ENCODE results near the gene ATRN. TPM values are rescaled to one million over a fixed set of nuclear protein-coding genes. Genes with fewer than 3 reads are reported as not detected.
A peak's percentile ranks its signal among the peaks of the same experiment; 100 is the strongest.
"Not testable (repeated sequence)": the region's sequence is repeated elsewhere in the genome, so short reads cannot be mapped to it uniquely, and the experiment has no call there.

The ATRN gene
- total and polyA plus RNA-seq, 4 experiments from 2014 or later: 4.0 to 12.5 (median 10.1) TPM

DNA sequence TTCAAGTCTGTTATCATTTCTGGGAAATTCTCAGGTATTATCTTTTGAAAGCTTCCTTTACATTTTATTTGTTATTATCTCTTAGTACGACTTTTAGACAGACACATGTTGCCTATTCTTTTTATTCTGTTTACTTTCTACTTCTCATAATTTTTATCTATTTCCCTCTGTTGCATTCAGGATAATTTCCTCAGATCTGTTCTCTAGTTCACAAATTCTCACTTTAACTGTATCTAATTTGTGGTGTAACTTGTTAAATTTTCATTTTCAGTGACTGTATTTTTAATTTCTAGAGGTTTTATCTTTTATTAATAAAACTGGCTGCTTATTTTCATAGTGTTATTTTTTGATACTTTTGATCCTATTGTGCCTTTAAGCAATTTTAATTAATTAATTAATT is 16.0 kb downstream of the ATRN start:
- H3K27me3 Mint-ChIP-seq: no peaks in the 10 kb centered on the region
- no peak overlapping the region for H3K27ac ChIP-seq (ENCODE audit: low read depth, low read length)
- H3K36me3 ChIP-seq (ENCODE audit: insufficient read depth, low read length): no peaks in the 10 kb centered on the region
- peaks cover 5 to 14% (median 10%) of the 10 kb centered on the region in 4 donors for H3K4me1 Mint-ChIP-seq
- intact Hi-C loops (cut with micrococcal nuclease): no loop called here
- POLR2A ChIA-PET (ENCODE audit: partially characterized antibody): no interaction called here
- H3K36me3 Mint-ChIP-seq: peaks cover 15 to 16% of the 10 kb centered on the region in 2 donors
- peaks cover 0 to 18% (median 11%) of the 10 kb centered on the region in 8 donors for H3K9me3 Mint-ChIP-seq
- no peak for DNase-seq
- no peaks in the 10 kb centered on the region for H3K9me3 ChIP-seq (ENCODE audit: control insufficient read depth in 1 of 2, low read length in 2 of 2)
- CTCF ChIA-PET (ENCODE audit: partially characterized antibody): no interaction called here
- H3K4me3 ChIP-seq (ENCODE audit: low read length in 2 of 2): no peak overlapping the region
- H3K4me1 ChIP-seq (ENCODE audit: insufficient read depth, low read length): no peaks in the 10 kb centered on the region
- H3K27ac Mint-ChIP-seq: no peak overlapping the region
- H3K4me3 Mint-ChIP-seq: no peak overlapping the region
- no peaks in the 10 kb centered on the region for H3K27me3 ChIP-seq (ENCODE audit: insufficient read depth, low read length)

DNA sequence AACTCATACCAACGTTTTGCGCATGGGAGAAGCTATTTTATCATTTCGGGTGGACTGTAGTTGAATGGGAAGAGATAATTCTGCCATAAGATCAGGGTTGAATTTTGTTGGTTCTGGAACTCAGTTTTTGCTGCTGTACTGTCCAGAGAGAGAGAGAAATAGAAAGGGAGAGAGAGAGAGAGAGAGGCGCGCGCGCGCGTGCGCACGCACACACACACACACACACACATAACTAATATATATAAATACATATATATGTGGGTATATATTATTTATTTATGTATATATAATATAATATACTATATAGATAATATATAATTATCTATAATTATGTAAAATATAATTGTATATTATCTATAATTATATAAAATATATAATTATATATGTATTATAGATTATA is 21.9 kb downstream of the ATRN start:
- ChIA-PET POLR2A (ENCODE audit: partially characterized antibody) (no interaction called here), CTCF (ENCODE audit: partially characterized antibody) (no interaction called here)
- H3K9me3 ChIP-seq (ENCODE audit: control insufficient read depth in 1 of 2, low read length in 2 of 2): no peaks in the 10 kb centered on the region
- Mint-ChIP-seq H3K4me1 (peaks cover 8 to 14% (median 10%) of the 10 kb centered on the region in 4 donors), H3K27me3 (no peaks in the 10 kb centered on the region), H3K4me3 (no peak overlapping the region), H3K27ac (no peak overlapping the region), H3K9me3 (peaks cover 0 to 5% (median under 1%) of the 10 kb centered on the region in 8 donors), H3K36me3 (peaks cover 9 to 17% of the 10 kb centered on the region in 2 donors)
- no peaks in the 10 kb centered on the region for H3K36me3 ChIP-seq (ENCODE audit: insufficient read depth, low read length)
- DNase-seq: no peak
- no peak overlapping the region for H3K27ac ChIP-seq (ENCODE audit: low read depth, low read length)
- no peak overlapping the region for H3K4me3 ChIP-seq (ENCODE audit: low read length in 2 of 2)
- intact Hi-C loops (cut with micrococcal nuclease): no loop called here
- H3K27me3 ChIP-seq (ENCODE audit: insufficient read depth, low read length): no peaks in the 10 kb centered on the region
- H3K4me1 ChIP-seq (ENCODE audit: insufficient read depth, low read length): no peaks in the 10 kb centered on the region

- DNase-seq: no peak
- H3K36me3 ChIP-seq (ENCODE audit: insufficient read depth, low read length): no peaks in the 10 kb centered on the region
- no peaks in the 10 kb centered on the region for H3K9me3 ChIP-seq (ENCODE audit: control insufficient read depth in 1 of 2, low read length in 2 of 2)
- intact Hi-C loops (cut with micrococcal nuclease): no loop called here
- ChIA-PET POLR2A (ENCODE audit: partially characterized antibody) (no interaction called here), CTCF (ENCODE audit: partially characterized antibody) (no interaction called here)
- Mint-ChIP-seq H3K4me3 (peak overlapping the region in 1 of 8 donors; percentile 52), H3K4me1 (peaks cover 6 to 10% (median 9%) of the 10 kb centered on the region in 4 donors), H3K27ac (no peak overlapping the region), H3K9me3 (peaks cover 0 to 4% (median 0%) of the 10 kb centered on the region in 8 donors), H3K36me3 (peaks cover 6 to 10% of the 10 kb centered on the region in 2 donors), H3K27me3 (no peaks in the 10 kb centered on the region)
- no peaks in the 10 kb centered on the region for H3K4me1 ChIP-seq (ENCODE audit: insufficient read depth, low read length)
- no peak overlapping the region for H3K4me3 ChIP-seq (ENCODE audit: low read length in 2 of 2)
- no peaks in the 10 kb centered on the region for H3K27me3 ChIP-seq (ENCODE audit: insufficient read depth, low read length)
- no peak overlapping the region for H3K27ac ChIP-seq (ENCODE audit: low read depth, low read length)
Measured at GRCh38 chr20:3494218-3494617, 23.4 kb downstream of the ATRN start.

DNA sequence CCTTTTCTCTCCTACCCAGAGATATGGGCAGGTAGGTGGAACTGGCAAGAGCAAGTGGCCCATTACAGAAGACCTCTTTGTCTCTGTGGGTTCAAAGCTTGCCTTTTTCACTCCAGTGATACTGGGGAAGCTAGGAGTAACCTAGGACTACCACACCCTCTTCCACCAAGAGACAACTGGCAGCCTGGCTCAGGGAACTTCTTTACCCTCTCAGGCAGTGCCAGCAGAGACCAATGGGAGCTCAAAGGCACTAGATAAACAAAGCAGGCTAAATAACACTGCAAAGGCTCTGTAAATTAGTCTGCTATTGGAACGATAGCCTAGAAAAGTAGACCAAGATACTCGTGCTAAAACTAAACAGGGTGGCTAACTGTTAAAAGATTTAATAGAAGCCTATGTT is 32.1 kb downstream of the ATRN start:
- Histone ChIP-seq H3K9me3 (ENCODE audit: control insufficient read depth in 1 of 2, low read length in 2 of 2) (no peaks in the 10 kb centered on the region), H3K4me3 (ENCODE audit: low read length in 2 of 2) (no peak overlapping the region), H3K36me3 (ENCODE audit: insufficient read depth, low read length) (no peaks in the 10 kb centered on the region), H3K27ac (ENCODE audit: low read depth, low read length) (no peak overlapping the region), H3K27me3 (ENCODE audit: insufficient read depth, low read length) (no peaks in the 10 kb centered on the region), H3K4me1 (ENCODE audit: insufficient read depth, low read length) (no peaks in the 10 kb centered on the region)
- H3K9me3 Mint-ChIP-seq: no peaks in the 10 kb centered on the region
- CTCF ChIA-PET (ENCODE audit: partially characterized antibody): no interaction called here
- intact Hi-C loops (cut with micrococcal nuclease): no loop called here
- peaks cover 0 to 7% of the 10 kb centered on the region in 2 donors for H3K36me3 Mint-ChIP-seq
- DNase-seq: no peak
- no peak overlapping the region for H3K4me3 Mint-ChIP-seq
- POLR2A ChIA-PET (ENCODE audit: partially characterized antibody): no interaction called here
- H3K27ac Mint-ChIP-seq: no peak overlapping the region
- peaks cover 0 to 12% (median 10%) of the 10 kb centered on the region in 4 donors for H3K4me1 Mint-ChIP-seq
- no peaks in the 10 kb centered on the region for H3K27me3 Mint-ChIP-seq

DNA sequence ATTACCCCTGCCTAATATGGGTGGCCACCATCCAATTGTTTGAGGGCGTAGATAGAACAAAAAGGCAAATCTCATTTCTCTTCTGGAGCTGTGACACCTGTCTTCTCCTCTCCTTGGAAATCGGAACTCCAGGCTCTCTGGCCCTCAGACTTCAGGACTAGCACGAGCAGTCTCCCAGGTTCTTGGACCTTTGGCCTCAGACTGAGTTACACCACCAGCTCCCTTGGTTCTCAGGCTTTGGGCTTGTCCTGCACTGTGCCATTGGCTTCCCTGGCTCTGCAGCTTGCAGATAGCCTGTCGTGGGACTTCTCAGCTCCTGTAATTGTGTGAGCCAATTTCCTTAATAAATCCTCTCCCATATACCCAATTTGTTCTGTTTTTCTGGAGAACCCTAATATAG is 34.3 kb downstream of the ATRN start:
- Mint-ChIP-seq H3K27me3 (no peaks in the 10 kb centered on the region), H3K4me3 (no peak overlapping the region), H3K27ac (no peak overlapping the region), H3K9me3 (no peaks in the 10 kb centered on the region), H3K4me1 (peaks cover 0 to 15% (median 14%) of the 10 kb centered on the region in 4 donors), H3K36me3 (peaks cover 0 to 7% of the 10 kb centered on the region in 2 donors)
- CTCF ChIA-PET (ENCODE audit: partially characterized antibody): interaction anchor here (0.6 kb wide), 1 partner anchor 176 kb away, joined by 3 read pairs; no protein-coding TSS in a partner anchor
- DNase-seq: no peak
- no peaks in the 10 kb centered on the region for H3K36me3 ChIP-seq (ENCODE audit: insufficient read depth, low read length)
- no peak overlapping the region for H3K27ac ChIP-seq (ENCODE audit: low read depth, low read length)
- no peaks in the 10 kb centered on the region for H3K9me3 ChIP-seq (ENCODE audit: control insufficient read depth in 1 of 2, low read length in 2 of 2)
- no peak overlapping the region for H3K4me3 ChIP-seq (ENCODE audit: low read length in 2 of 2)
- H3K27me3 ChIP-seq (ENCODE audit: insufficient read depth, low read length): no peaks in the 10 kb centered on the region
- H3K4me1 ChIP-seq (ENCODE audit: insufficient read depth, low read length): no peaks in the 10 kb centered on the region
- POLR2A ChIA-PET (ENCODE audit: partially characterized antibody): no interaction called here
- intact Hi-C loops (cut with micrococcal nuclease): no loop called here

DNA sequence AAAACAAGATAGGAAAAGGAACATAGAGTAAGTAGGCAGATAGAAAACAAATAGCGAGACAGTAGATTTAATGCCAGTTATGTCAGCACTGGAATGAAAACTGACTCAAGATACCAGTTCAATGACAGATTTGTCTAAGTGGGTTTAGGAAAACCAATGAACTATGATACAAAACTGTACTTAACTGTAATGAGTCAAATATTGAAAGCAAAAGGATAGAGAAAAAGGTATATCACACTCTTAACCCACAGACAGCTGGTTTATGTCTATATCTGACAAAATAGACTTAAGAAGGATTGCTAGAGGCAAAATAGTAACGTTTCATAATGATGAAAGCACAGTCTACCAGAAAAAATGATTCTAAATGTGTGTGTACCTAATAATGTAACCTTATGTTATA is 38.2 kb downstream of the ATRN start:
- H3K27me3 Mint-ChIP-seq: no peaks in the 10 kb centered on the region
- Histone ChIP-seq H3K27ac (ENCODE audit: low read depth, low read length) (no peak overlapping the region), H3K36me3 (ENCODE audit: insufficient read depth, low read length) (no peaks in the 10 kb centered on the region), H3K4me3 (ENCODE audit: low read length in 2 of 2) (no peak overlapping the region), H3K4me1 (ENCODE audit: insufficient read depth, low read length) (no peaks in the 10 kb centered on the region), H3K9me3 (ENCODE audit: control insufficient read depth in 1 of 2, low read length in 2 of 2) (no peaks in the 10 kb centered on the region), H3K27me3 (ENCODE audit: insufficient read depth, low read length) (no peaks in the 10 kb centered on the region)
- H3K4me1 Mint-ChIP-seq: peaks cover 0 to 14% (median 10%) of the 10 kb centered on the region in 4 donors
- intact Hi-C loops (cut with micrococcal nuclease): no loop called here
- H3K9me3 Mint-ChIP-seq: peaks cover 0 to 3% (median 0%) of the 10 kb centered on the region in 8 donors
- H3K4me3 Mint-ChIP-seq: no peak overlapping the region
- peaks cover 0 to 3% of the 10 kb centered on the region in 2 donors for H3K36me3 Mint-ChIP-seq
- ChIA-PET CTCF (ENCODE audit: partially characterized antibody) (no interaction called here), POLR2A (ENCODE audit: partially characterized antibody) (no interaction called here)
- no peak for DNase-seq
- no peak overlapping the region for H3K27ac Mint-ChIP-seq

- Mint-ChIP-seq H3K9me3 (peaks cover 0 to 3% (median 0%) of the 10 kb centered on the region in 8 donors), H3K4me1 (peaks cover 0 to 13% (median 9%) of the 10 kb centered on the region in 4 donors), H3K27ac (no peak overlapping the region), H3K36me3 (peaks cover 0 to 3% of the 10 kb centered on the region in 2 donors), H3K4me3 (no peak overlapping the region), H3K27me3 (no peaks in the 10 kb centered on the region)
- Histone ChIP-seq H3K4me1 (ENCODE audit: insufficient read depth, low read length) (no peaks in the 10 kb centered on the region), H3K36me3 (ENCODE audit: insufficient read depth, low read length) (no peaks in the 10 kb centered on the region), H3K9me3 (ENCODE audit: control insufficient read depth in 1 of 2, low read length in 2 of 2) (no peaks in the 10 kb centered on the region), H3K27me3 (ENCODE audit: insufficient read depth, low read length) (no peaks in the 10 kb centered on the region), H3K4me3 (ENCODE audit: low read length in 2 of 2) (no peak overlapping the region), H3K27ac (ENCODE audit: low read depth, low read length) (no peak overlapping the region)
- ChIA-PET CTCF (ENCODE audit: partially characterized antibody) (no interaction called here), POLR2A (ENCODE audit: partially characterized antibody) (no interaction called here)
- intact Hi-C loops (cut with micrococcal nuclease): no loop called here
- DNase-seq: no peak
Measured at GRCh38 chr20:3510110-3510509, 39.3 kb downstream of the ATRN start.

- CTCF ChIA-PET (ENCODE audit: partially characterized antibody): not testable (repeated sequence)
Measured at GRCh38 chr20:3512239-3512638, 41.4 kb downstream of the ATRN start.

More at GRCh38 chr20:3512239-3512638, 41.4 kb downstream of the ATRN start:
- intact Hi-C loops (cut with micrococcal nuclease); DNase-seq; H3K4me3 Mint-ChIP-seq; H3K27ac ChIP-seq (ENCODE audit: low read depth, low read length); H3K4me1 ChIP-seq (ENCODE audit: insufficient read depth, low read length); H3K36me3 ChIP-seq (ENCODE audit: insufficient read depth, low read length); H3K4me1 Mint-ChIP-seq; H3K4me3 ChIP-seq (ENCODE audit: low read length in 2 of 2); H3K9me3 ChIP-seq (ENCODE audit: control insufficient read depth in 1 of 2, low read length in 2 of 2); H3K27me3 ChIP-seq (ENCODE audit: insufficient read depth, low read length); POLR2A ChIA-PET (ENCODE audit: partially characterized antibody); H3K9me3 Mint-ChIP-seq; H3K36me3 Mint-ChIP-seq; H3K27ac Mint-ChIP-seq; H3K27me3 Mint-ChIP-seq: not testable (repeated sequence)

All from CD4-positive, alpha-beta memory T cell (primary cell).